Activated naive CD8-positive, alpha-beta T cell treated with anti-CD3 and anti-CD28 coated beads, Interleukin-2, amount 50 U/mL, for 16 hours (primary cell): Measurements from ENCODE around the gene FCAMR.
"Not testable (repeated sequence)": the region's sequence is repeated elsewhere in the genome, so short reads cannot be mapped to it uniquely, and the experiment has no call there.

Experiments
- DNase-seq: peaks from one replicate; pipeline ENCODE4 v3.0.0-alpha.2; 2020; ENCODE audit warnings: low read depth, low spot score

FCAMR gene

GRCh38 chr1:206932177-206932576, 38.1 kb downstream of the FCAMR start:
- no peak for DNase-seq

GRCh38 chr1:206931709-206932108, 38.6 kb downstream of the FCAMR start:
- DNase-seq: no peak

- DNase-seq: no peak
Observed at GRCh38 chr1:206930210-206930798, 40.0 kb downstream of the FCAMR start.

GRCh38 chr1:206929524-206929923, 40.7 kb downstream of the FCAMR start:
- no peak for DNase-seq

GRCh38 chr1:206926286-206926685, 44.0 kb downstream of the FCAMR start:
- DNase-seq: no peak

GRCh38 chr1:206925106-206925736, 45.0 kb downstream of the FCAMR start:
- DNase-seq: no peak

- no peak for DNase-seq
Observed at GRCh38 chr1:206924592-206925105, 45.6 kb downstream of the FCAMR start.

- DNase-seq: not testable (repeated sequence)
Observed at GRCh38 chr1:206923961-206924557, 46.2 kb downstream of the FCAMR start.

GRCh38 chr1:206923009-206923960, 47.0 kb downstream of the FCAMR start:
- DNase-seq: peak; percentile 48

- no peak for DNase-seq
Observed at GRCh38 chr1:206922524-206922923, 47.7 kb downstream of the FCAMR start.

GRCh38 chr1:206921772-206922265, 48.4 kb downstream of the FCAMR start, which contains the start of gene FCMR:
Gene FCMR (minus strand): TSS chr1:206921941. CDS start chr1:206921854, 87 bp downstream.
- DNase-seq: no peak

- no peak for DNase-seq
Observed at GRCh38 chr1:206918076-206918475, 52.2 kb downstream of the FCAMR start.

GRCh38 chr1:206916000-206916709, 54.1 kb downstream of the FCAMR start:
- DNase-seq: no peak

- DNase-seq: no peak
Observed at GRCh38 chr1:206915030-206915735, 55.1 kb downstream of the FCAMR start.

- DNase-seq: no peak
Observed at GRCh38 chr1:206913766-206914537, 56.3 kb downstream of the FCAMR start.

- DNase-seq: no peak
Observed at GRCh38 chr1:206912445-206913095, 57.7 kb downstream of the FCAMR start.

GRCh38 chr1:206911064-206911663, 59.1 kb downstream of the FCAMR start:
- DNase-seq: no peak

- no peak for DNase-seq
Observed at GRCh38 chr1:206909883-206910318, 60.4 kb downstream of the FCAMR start.
